ENCODE data around the gene LDAH. TPM values are rescaled to one million over a fixed set of nuclear protein-coding genes. Genes with fewer than 3 reads are reported as not detected.

Gene LDAH
- total RNA-seq, 1 experiment from 2014 or later, result not detected

- CTCF ChIA-PET, result no interaction called here
- ATAC-seq, result no peak
- H3K27ac ChIP-seq (ENCODE audit: low read length), result no peak overlapping the region
Observed at GRCh38 chr2:20838016-20838415, 15.1 kb upstream of the LDAH start.

GRCh38 chr2:20836521-20836920, 13.6 kb upstream of the LDAH start:
- no peak overlapping the region for H3K27ac ChIP-seq (ENCODE audit: low read length)
- POLR2A ChIA-PET (ENCODE audit: unreplicated experiment), result no interaction called here
- CTCF ChIA-PET, result no interaction called here
- no TSS peak for BruUV-seq (replicated peaks)
- peaks cover 16% of the 10 kb centered on the region; the same call in 1 of the 2 replicates for H3K27me3 ChIP-seq (ENCODE audit: low read length)
- no peak for TF ChIP-seq EZH2 (IDR thresholded peaks at IDR 0.05; ENCODE audit: low read length, unreplicated experiment)
- TF ChIP-seq EZH2phosphoT487 (IDR thresholded peaks at IDR 0.05; ENCODE audit: borderline replicate concordance, low read length), result no peak
- TF ChIP-seq CTCF (conservative IDR thresholded peaks at IDR 0.05; ENCODE audit: low read depth, low read length), result no peak
- H3K4me2 ChIP-seq (ENCODE audit: low read length), result no peak overlapping the region
- no peak for ATAC-seq
- H3K4me3 ChIP-seq (ENCODE audit: low read length), result no peak overlapping the region
- no peaks in the 10 kb centered on the region for H3K79me2 ChIP-seq (ENCODE audit: low read length)
- no peaks in the 10 kb centered on the region for H3K9me2 ChIP-seq (replicated peaks; ENCODE audit: low read length)
- no peaks in the 10 kb centered on the region for H3K4me1 ChIP-seq (ENCODE audit: insufficient read depth, low read length)
- no peak for DNase-seq
- no peak overlapping the region for H3K9ac ChIP-seq (ENCODE audit: low read length)
- intact Hi-C loops (cut with micrococcal nuclease), result no loop called here
- no peaks in the 10 kb centered on the region for H3F3A ChIP-seq (ENCODE audit: low read length, unreplicated experiment)
- no peaks in the 10 kb centered on the region for H3K36me3 ChIP-seq (ENCODE audit: low read depth, low read length)
- no peaks in the 10 kb centered on the region for H4K20me1 ChIP-seq (ENCODE audit: low read length)
- no peaks in the 10 kb centered on the region for H3K9me3 ChIP-seq (ENCODE audit: low read length)
- no peak overlapping the region for H2AFZ ChIP-seq (ENCODE audit: low read length)

More at GRCh38 chr2:20838016-20838415, 15.1 kb upstream of the LDAH start:
- POLR2A ChIA-PET (ENCODE audit: unreplicated experiment), result no interaction called here
- Histone ChIP-seq H3K27me3 (ENCODE audit: low read length) (peaks cover 23% of the 10 kb centered on the region; the same call in 1 of the 2 replicates), H4K20me1 (ENCODE audit: low read length) (no peaks in the 10 kb centered on the region), H3K36me3 (ENCODE audit: low read depth, low read length) (no peaks in the 10 kb centered on the region), H3K4me1 (ENCODE audit: insufficient read depth, low read length) (no peaks in the 10 kb centered on the region), H3K9me3 (ENCODE audit: low read length) (no peaks in the 10 kb centered on the region), H3K4me3 (ENCODE audit: low read length) (no peak overlapping the region), H3K9ac (ENCODE audit: low read length) (no peak overlapping the region), H3K4me2 (ENCODE audit: low read length) (no peak overlapping the region), H3K79me2 (ENCODE audit: low read length) (no peaks in the 10 kb centered on the region), H3K9me2 (replicated peaks; ENCODE audit: low read length) (no peaks in the 10 kb centered on the region), H2AFZ (ENCODE audit: low read length) (no peak overlapping the region), H3F3A (ENCODE audit: low read length, unreplicated experiment) (no peaks in the 10 kb centered on the region)
- no peak for DNase-seq
- TF ChIP-seq EZH2 (IDR thresholded peaks at IDR 0.05; ENCODE audit: low read length, unreplicated experiment), result no peak
- no peak for TF ChIP-seq CTCF (conservative IDR thresholded peaks at IDR 0.05; ENCODE audit: low read depth, low read length)
- TF ChIP-seq EZH2phosphoT487 (IDR thresholded peaks at IDR 0.05; ENCODE audit: borderline replicate concordance, low read length), result no peak
- intact Hi-C loops (cut with micrococcal nuclease), result no loop called here
- no TSS peak for BruUV-seq (replicated peaks)

- BruUV-seq (replicated peaks), result no TSS peak
- no peak for DNase-seq
- Histone ChIP-seq H3K4me3 (ENCODE audit: low read length) (no peak overlapping the region), H4K20me1 (ENCODE audit: low read length) (no peaks in the 10 kb centered on the region), H3K4me2 (ENCODE audit: low read length) (no peak overlapping the region), H3K9me2 (replicated peaks; ENCODE audit: low read length) (no peaks in the 10 kb centered on the region), H3K9ac (ENCODE audit: low read length) (no peak overlapping the region), H3K4me1 (ENCODE audit: insufficient read depth, low read length) (no peaks in the 10 kb centered on the region), H3K9me3 (ENCODE audit: low read length) (no peaks in the 10 kb centered on the region), H3K79me2 (ENCODE audit: low read length) (no peaks in the 10 kb centered on the region), H3K27ac (ENCODE audit: low read length) (no peak overlapping the region), H3F3A (ENCODE audit: low read length, unreplicated experiment) (no peaks in the 10 kb centered on the region), H2AFZ (ENCODE audit: low read length) (no peak overlapping the region), H3K36me3 (ENCODE audit: low read depth, low read length) (no peaks in the 10 kb centered on the region), H3K27me3 (ENCODE audit: low read length) (peaks cover 14% of the 10 kb centered on the region; the same call in 1 of the 2 replicates)
- ATAC-seq, result no peak
- TF ChIP-seq CTCF (conservative IDR thresholded peaks at IDR 0.05; ENCODE audit: low read depth, low read length) (no peak), EZH2phosphoT487 (IDR thresholded peaks at IDR 0.05; ENCODE audit: borderline replicate concordance, low read length) (no peak), EZH2 (IDR thresholded peaks at IDR 0.05; ENCODE audit: low read length, unreplicated experiment) (no peak)
- CTCF ChIA-PET, result no interaction called here
- POLR2A ChIA-PET (ENCODE audit: unreplicated experiment), result no interaction called here
- intact Hi-C loops (cut with micrococcal nuclease), result no loop called here
Observed at GRCh38 chr2:20834331-20834730, 11.4 kb upstream of the LDAH start.
